A673 (cell line): ENCODE data around the gene SRPX. TPM values are rescaled to one million over a fixed set of nuclear protein-coding genes. Genes with fewer than 3 reads are reported as not detected.

Experiments
- BruUV-seq: library from RNA; stranded (reverse); fragments of 400-500 nt; replicated peaks from 2 replicates; lab custom pipeline; 2021; lab: Mats Ljungman, UMichigan
- CTCF ChIA-PET: fragments of 300-600 bp; sonication (Branson Sonifier 250); formaldehyde crosslinking; loops from one replicate; lab custom pipeline; 2022; ENCODE audit warnings: antibody characterized with exemption; lab: Charles Lee
- POLR2A ChIA-PET: fragments of 300-600 bp; sonication (Branson Sonifier 250); formaldehyde crosslinking; loops from one replicate; lab custom pipeline; 2022; ENCODE audit warnings: antibody characterized with exemption; ENCODE audit not compliant: low non-redundant PET; lab: Charles Lee
- DNase-seq: peaks from one replicate; pipeline ENCODE4 v3.0.0-alpha.2; 2015; ENCODE audit warnings: low spot score
- H3K27ac ChIP-seq: fragments of 200-600 bp; sonication (generic); 2 replicates; pipeline ENCODE4 v1.5.1; 2016; ENCODE audit warnings: mixed run types, low read depth, mild to moderate bottlenecking, mixed read lengths, antibody characterized with exemption, low read length; ENCODE audit not compliant: poor library complexity, severe bottlenecking
- H3K27me3 ChIP-seq: fragments of 200-600 bp; sonication (generic); replicated peaks from 2 replicates; pipeline ENCODE4 v1.6.1; 2017; ENCODE audit warnings: mixed run types, low read depth, mild to moderate bottlenecking, mixed read lengths, antibody characterized with exemption, low read length; ENCODE audit not compliant: insufficient read depth, poor library complexity
- H3K36me3 ChIP-seq: fragments of 200-600 bp; sonication (generic); 2 replicates; pipeline ENCODE4 v1.6.1; 2016; ENCODE audit warnings: mixed run types, mild to moderate bottlenecking, mixed read lengths, antibody characterized with exemption, low read length; ENCODE audit not compliant: insufficient read depth, poor library complexity, severe bottlenecking
- H3K4me1 ChIP-seq: fragments of 200-600 bp; sonication (generic); 2 replicates; pipeline ENCODE4 v1.6.1; 2017; ENCODE audit warnings: mixed run types, mild to moderate bottlenecking, mixed read lengths, antibody characterized with exemption, low read length; ENCODE audit not compliant: insufficient read depth, poor library complexity, severe bottlenecking
- H3K4me3 ChIP-seq: fragments of 200-600 bp; sonication (generic); 2 replicates; pipeline ENCODE4 v1.5.1; 2016; ENCODE audit warnings: low read depth, mixed run types, mild to moderate bottlenecking, mixed read lengths, low read length; ENCODE audit not compliant: poor library complexity, severe bottlenecking
- H3K9me3 ChIP-seq: fragments of 200-600 bp; sonication (generic); 2 replicates; pipeline ENCODE4 v1.6.1; 2016; ENCODE audit warnings: mixed run types, low read depth, mild to moderate bottlenecking, mixed read lengths, antibody characterized with exemption, low read length; ENCODE audit not compliant: poor library complexity, severe bottlenecking
- CTCF ChIP-seq: fragments of 300-800, 200-600 bp; sonication (generic); conservative IDR thresholded peaks from 2 replicates; pipeline ENCODE4 v1.5.1; 2017; ENCODE audit warnings: low read depth, mild to moderate bottlenecking, antibody characterized with exemption, low read length, moderate library complexity, mixed read lengths
- EZH2 ChIP-seq: fragments of 200-600 bp; sonication (generic); IDR thresholded peaks from 2 replicates; pipeline ENCODE4 v1.6.1; 2017; ENCODE audit warnings: borderline replicate concordance, low read depth, mild to moderate bottlenecking, mixed read lengths, antibody characterized with exemption, low read length; ENCODE audit not compliant: poor library complexity, severe bottlenecking
- intact Hi-C: fragments of 100-400 bp; cut with micrococcal nuclease; formaldehyde crosslinking; loops from one replicate; pipeline ENCODE4 v1.10.0; 2022; ENCODE audit not compliant: unreplicated experiment
- total RNA-seq: library from RNA; stranded (reverse); gene quantifications from 2 replicates; pipeline ENCODE4 v1.2.3, GENCODE V29; 2021

The SRPX gene
- total RNA-seq, 1 experiment from 2014 or later: 1.1 TPM

GRCh38 chrX:38236901-38237615 lies 16.4 kb upstream of the SRPX start:
- CTCF ChIA-PET: no interaction called here
- no peak for DNase-seq
- intact Hi-C loops: no loop called here
- Histone ChIP-seq H3K4me1 (no peaks in the 10 kb centered on the region), H3K36me3 (no peaks in the 10 kb centered on the region), H3K9me3 (no peaks in the 10 kb centered on the region), H3K4me3 (no peak overlapping the region), H3K27me3 (no peaks in the 10 kb centered on the region), H3K27ac (no peak overlapping the region)
- no peak for TF ChIP-seq CTCF
- no peak for TF ChIP-seq EZH2
- BruUV-seq: no TSS peak
- POLR2A ChIA-PET: no interaction called here

GRCh38 chrX:38233891-38234667 lies 13.4 kb upstream of the SRPX start:
- Histone ChIP-seq H3K27ac (no peak overlapping the region), H3K36me3 (no peaks in the 10 kb centered on the region), H3K27me3 (no peaks in the 10 kb centered on the region), H3K4me3 (no peak overlapping the region), H3K4me1 (no peaks in the 10 kb centered on the region), H3K9me3 (no peaks in the 10 kb centered on the region)
- CTCF ChIA-PET: no interaction called here
- POLR2A ChIA-PET: no interaction called here
- intact Hi-C loops: no loop called here
- TF ChIP-seq EZH2: no peak
- no peak for TF ChIP-seq CTCF
- no TSS peak for BruUV-seq
- DNase-seq: no peak

- Histone ChIP-seq H3K27ac (no peak overlapping the region), H3K27me3 (no peaks in the 10 kb centered on the region), H3K9me3 (no peaks in the 10 kb centered on the region), H3K4me1 (no peaks in the 10 kb centered on the region), H3K4me3 (no peak overlapping the region), H3K36me3 (no peaks in the 10 kb centered on the region)
- TF ChIP-seq EZH2: no peak
- no peak for TF ChIP-seq CTCF
- no TSS peak for BruUV-seq
- intact Hi-C loops: no loop called here
- DNase-seq: no peak
- POLR2A ChIA-PET: no interaction called here
- CTCF ChIA-PET: no interaction called here
Observed at GRCh38 chrX:38232079-38232686, 11.5 kb upstream of the SRPX start.
